DMS153 treated with DMSO at 0.1 percent for 48 hours (cell line): ENCODE measurements around the gene FNIP2.
"Not testable (repeated sequence)": the region's sequence is repeated elsewhere in the genome, so short reads cannot be mapped to it uniquely, and the experiment has no call there.

Experiments
- DNase-seq: peaks from one replicate; lab custom pipeline; 2025; ENCODE audit not compliant: unreplicated experiment; lab: John Stamatoyannopoulos, UW

FNIP2 gene

DNA sequence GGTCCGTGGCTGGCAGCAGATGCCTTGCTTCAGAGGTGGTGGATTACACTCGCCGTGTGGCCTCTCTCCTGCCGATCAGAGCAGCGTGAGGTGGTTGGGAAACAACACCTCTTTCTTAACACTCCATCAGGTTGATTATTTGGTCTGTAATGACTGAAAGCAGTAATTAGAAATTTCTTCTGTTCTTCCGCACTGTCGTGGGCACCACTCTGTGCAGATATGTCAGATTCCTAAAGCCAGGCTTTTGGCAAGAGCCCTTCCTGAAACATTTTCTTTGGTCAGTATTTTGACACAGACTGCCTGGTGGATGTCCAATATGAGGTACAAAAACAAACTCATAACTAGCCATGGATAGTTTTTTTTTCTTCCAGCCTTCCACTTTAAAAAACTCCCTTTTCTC, 100.9 kb downstream of the FNIP2 start:
- DNase-seq = no peak

DNA sequence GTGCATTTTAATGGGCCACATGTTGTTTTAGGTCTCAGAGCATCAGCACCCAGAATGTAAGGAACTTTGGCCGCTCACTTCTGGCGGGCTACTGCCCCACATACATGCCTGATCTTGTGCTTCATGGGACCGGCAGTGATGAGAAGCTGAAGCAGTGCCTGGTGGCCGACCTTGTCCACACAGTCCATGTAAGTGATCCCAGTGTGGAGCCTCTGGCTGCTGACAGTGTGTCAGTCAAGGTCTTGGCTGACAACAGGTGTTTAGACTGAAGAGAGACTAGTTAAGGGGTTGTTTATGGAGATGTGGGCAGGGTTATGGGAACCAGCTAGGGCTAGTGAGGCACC, 101.4 kb downstream of the FNIP2 start:
- no peak for DNase-seq

DNA sequence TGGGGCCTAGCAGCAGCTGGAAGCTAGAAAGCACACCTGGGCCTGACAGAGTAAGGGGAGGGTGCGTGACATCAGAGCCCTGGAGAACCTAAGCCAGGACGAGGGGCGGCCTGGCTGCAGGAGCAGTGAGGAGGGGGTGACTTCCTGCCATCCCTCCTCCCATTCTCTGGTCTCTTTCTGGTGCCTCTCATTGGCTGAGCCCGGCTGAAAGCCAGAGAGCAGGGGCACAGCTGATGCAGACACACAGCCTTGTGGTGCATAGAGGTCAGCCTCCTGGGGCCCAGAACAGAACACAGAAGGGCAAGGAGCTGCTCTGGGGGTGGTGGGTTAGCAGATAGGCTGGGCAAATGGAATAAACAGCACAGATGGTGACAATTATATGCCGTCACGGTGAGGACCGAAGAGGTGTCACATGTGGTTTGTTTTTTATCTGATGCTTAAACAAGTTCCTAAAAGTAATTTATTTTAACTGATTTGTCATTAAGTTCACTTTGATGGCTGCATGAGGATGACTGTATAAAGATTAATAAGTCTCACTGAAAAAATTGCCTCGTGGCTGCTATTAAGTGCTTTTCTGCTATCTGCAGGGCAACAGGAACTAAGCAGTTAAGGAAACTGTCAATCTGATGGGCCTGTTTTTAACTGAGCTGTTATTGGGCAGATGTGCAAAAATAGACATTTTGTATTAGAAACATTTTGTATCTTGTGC, 102.0 kb downstream of the FNIP2 start:
- DNase-seq = no peak

DNA sequence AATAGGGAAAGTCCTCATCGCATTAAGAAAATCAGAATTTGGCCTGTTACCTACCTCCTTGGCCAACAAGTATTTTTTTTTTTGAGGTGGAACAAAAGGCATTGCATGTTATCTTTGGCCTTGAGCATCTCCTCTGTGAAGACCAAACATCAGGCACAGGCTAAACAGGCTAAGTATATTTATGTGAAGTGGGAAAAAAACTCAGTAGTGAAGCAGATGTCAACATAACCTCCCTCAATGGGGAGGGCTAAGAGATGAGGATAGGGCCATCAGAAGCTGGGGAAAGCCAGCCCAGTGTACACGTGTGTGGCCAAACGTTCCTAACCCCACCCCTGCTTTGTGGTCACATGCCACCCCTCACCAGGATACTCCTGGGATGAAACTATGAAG, 102.5 kb downstream of the FNIP2 start:
- DNase-seq = no peak

DNA sequence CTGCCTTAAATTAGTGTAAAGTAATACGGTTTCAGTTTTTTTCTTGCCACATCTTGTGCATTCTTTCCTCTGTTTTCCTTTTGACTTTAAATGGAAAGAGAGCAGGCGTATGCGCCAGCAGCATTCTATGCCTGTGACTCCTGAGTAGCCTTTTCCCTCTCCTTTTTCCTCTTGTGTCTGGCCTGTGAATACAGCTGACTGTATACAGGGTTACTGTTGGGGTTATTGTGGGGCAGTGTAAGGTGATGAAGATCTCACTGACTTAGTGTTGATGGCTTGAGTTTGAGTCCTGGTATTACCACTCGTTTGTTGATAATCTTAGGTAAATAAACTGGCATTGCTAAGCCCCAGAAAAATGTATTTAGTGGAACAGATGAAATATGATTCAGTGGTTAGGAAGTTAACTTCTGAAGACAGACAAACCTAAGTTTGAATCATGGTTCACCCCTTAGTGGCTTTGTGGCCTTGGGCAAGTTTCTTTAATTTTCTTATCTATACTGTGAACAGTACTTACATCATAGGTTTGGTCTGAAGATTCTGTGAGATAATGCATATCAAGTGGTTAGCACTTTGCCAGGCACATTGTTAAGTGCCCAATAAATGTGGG, 105.1 kb downstream of the FNIP2 start:
- no peak for DNase-seq

DNA sequence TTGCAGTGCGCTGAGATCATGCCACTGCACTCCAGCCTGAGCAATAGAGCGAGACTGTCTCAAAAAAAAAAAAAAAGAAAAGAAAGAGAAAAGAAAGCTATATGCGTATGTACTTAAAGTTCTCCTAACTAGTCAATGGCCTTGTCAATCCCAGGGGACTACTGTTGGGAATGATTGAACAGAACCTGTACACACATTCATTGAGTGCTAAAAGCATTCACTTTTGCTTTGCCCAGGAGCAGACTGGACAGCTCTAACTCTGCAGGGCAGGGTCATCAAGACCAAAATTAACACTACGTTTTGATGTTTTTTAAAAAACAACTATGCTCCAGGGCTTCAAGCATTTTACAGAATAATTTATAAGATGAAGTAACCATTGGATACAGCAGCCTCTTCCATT, 106.2 kb downstream of the FNIP2 start:
- no peak for DNase-seq

DNA sequence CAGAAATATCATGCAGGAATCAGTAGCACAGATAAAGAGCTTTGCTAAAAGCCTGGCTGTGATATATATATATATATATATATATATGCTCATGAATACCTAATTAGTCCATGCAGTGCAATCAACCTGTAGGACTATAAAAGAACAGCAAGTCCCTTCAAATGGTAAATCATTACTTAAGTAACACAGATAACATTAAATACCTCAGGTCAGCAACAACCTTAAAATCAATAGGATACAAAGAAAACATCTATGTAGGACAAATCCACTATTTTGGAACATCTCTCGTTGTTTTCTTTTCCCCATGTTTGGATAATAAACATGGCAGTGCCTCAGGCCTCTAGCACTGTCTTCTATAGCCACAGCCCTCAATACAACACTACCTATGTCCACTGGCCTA, 106.6 kb downstream of the FNIP2 start:
- DNase-seq = no peak

DNA sequence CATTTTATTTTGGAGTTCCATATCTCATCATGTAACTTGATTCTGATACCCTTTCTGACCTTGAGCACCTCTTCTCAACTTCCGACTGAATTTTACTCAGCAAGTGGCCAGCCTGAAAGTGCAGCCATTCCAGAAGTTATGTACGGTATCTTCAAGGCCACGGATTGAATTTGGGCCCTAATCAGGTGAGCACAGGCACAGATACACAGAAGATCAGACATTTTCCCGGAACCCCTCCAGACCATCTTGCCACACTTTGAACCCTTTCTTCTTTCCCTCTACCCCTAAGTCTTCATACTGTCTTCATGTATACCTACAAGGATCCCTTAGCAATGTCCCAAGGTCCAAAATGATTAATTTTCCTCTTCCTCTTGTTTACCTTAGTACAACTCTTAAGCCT, 108.2 kb downstream of the FNIP2 start:
- DNase-seq = no peak

DNA sequence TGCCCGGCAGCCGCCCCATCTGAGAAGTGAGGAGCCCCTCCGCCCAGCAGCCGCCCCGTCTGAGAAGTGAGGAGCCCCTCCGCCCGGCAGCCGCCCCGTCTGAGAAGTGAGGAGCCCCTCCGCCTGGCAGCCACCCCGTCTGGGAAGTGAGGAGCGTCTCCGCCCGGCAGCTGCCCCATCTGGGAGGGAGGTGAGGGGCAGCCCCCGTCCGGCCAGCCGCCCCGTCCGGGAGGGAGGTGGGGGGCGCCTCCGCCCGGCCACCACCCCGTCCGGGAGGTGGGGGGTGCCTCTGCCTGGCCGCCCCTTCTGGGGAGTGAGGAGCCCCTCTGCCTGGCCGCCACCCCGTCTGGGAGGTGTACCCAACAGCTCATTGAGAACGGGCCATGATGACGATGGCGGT, 113.3 kb downstream of the FNIP2 start:
- DNase-seq = not testable (repeated sequence)

DNA sequence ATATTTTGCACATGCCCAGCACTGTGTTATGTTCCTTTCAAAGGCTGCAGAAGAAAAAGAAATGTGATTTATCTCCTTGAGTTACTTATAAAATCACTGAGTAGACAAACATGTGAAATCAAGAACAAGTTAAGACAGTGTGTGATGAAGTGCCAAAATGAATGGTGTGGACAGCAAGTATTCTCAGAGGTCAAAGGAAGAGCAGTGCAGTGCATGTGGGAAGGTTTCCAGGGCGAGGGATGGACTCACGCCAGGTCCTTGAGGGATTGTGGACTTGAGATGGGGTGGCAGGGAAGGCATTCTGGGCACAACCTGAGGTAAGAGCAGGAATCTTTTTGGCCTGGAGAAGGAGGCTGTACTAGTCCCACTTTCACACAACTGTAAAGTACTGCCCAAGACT, 115.5 kb downstream of the FNIP2 start:
- no peak for DNase-seq

DNA sequence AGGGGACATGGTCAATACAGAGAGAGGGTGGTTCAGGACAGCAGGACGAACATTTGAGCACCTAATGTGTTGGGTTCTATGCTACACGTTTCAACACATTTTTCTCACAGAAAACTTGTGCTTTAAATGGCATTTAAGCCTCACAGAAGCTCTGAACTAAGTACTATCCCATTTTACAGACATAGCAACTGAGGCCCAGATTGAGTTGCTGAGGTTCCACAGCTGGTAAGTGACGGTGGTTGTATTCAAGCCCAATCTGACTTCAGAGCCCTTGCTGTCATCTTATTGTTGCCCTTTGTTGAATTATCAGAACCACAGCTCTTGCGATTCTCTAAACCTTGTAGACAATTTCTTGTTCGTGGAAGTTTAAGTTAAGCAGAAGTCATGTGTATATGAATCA, 116.7 kb downstream of the FNIP2 start:
- DNase-seq = no peak

DNA sequence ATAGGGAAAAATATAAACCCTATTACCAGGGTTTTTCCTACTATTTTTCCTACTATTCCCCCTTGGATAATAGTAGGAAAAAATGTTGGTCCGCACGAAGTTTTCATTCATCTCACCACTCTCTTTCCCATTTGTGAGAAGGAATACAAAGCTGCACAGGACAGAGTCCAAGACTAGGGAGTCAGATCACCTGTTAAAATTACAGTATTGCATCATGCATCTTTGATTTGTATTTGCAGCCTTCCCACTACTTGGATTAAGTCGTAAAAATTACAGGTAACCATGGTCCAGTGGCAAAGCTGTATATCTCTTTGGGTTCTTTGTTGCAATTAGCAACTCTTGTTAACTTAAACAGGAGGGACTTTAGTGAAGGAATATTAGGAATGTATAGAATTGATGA, 121.5 kb downstream of the FNIP2 start:
- no peak for DNase-seq

DNA sequence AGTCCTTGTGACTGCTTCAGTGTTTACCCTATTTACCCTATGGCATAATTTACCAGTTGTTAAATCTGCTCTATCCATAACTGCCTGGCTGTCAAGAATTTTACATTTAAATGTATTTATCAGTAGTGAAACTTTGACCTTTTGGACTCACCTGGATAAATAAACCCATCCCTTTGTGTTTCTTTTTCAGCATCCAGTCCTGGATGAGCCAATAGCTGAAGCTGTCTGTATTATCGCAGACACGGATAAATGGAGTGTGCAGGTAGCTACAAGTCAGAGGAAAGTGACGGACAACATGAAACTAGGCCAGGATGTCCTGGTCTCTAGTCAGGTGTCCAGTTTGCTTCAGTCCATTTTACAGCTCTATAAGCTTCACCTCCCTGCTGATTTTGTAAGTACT, 122.4 kb downstream of the FNIP2 start:
- DNase-seq = no peak

DNA sequence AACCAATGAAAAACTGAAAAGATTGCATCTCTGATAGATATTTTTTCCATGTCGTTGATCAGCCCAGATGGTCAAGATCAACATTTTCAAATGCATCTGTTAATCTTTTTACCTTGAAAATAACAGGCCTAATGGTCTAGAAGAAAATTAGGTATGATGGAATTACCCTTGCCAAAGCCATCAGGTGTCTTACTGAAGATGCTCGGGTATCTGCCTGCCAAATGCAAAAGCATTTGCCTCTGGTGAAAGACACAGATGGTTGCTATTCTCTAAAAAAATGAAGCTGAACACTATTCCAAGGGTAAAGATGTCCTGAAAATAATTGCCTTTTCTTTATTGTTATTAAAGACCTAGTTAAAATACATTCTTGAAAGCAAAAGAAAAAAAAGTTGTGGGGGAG, 126.0 kb downstream of the FNIP2 start:
- no peak for DNase-seq

DNA sequence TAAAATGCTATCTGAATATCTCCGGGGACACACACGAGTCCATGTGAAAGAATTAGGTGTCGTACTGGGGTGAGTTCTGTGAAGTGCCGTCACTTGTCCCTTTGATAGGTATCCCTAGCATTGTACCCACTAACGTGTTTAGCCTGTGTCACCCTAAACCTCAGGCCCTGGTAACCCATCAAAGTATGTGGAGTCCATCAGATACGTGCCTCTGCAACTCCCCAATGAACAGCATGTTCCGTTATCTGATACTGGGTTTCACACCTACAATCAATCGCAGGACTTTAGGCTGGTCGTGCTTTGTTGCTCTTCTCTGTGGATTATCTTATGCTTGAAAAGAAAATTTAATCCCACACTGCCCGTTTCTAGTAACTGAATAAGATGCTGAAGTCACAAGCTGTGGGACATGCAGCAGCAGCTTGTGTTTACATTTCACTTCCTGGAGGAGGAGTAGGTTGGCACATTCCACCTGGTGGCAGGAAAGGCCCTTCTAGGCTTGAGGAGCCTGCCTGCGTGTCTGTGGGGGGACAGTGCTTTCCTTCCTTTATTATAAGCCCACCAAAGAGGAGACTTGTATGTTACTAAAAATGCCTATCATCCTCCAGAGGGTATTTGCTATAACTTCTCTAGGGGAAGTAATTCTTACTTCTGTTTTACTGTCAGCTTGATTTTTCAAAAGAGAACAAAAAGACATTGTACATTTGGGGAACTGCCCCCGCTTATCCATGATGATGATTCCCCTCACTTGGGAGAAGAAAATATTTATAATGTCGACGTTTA, 127.2 kb downstream of the FNIP2 start:
- DNase-seq = peak; percentile 17

DNA sequence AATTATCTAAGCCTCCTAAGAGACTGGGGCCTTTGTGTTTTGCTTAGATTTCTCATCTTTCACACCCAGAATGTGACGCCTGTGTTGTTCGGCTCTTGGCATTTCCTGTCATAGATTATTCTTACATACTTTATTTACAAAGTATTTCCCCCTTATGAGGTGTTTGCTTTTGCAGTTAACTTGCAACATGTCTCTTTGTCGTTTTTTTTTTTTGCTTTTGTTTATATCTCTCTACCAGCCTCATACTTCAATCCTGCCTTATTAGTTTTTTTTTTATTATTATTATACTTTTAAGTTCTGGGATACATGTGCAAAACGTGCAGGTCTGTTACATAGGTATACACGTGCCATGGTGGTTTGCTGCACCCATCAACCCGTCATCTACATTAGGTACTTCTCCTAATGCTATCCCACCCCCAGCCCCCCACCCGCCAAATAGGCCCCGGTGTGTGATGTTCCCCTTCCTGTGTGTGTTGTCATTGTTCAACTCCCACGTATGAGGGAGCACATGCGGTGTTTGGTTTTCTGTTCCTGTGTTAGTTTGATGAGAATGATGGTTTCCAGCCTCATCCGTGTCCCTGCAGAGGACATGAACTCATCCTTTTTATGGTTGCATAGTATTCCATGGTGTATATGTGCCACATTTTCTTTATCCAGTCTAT, 127.9 kb downstream of the FNIP2 start:
- not testable (repeated sequence) for DNase-seq

DNA sequence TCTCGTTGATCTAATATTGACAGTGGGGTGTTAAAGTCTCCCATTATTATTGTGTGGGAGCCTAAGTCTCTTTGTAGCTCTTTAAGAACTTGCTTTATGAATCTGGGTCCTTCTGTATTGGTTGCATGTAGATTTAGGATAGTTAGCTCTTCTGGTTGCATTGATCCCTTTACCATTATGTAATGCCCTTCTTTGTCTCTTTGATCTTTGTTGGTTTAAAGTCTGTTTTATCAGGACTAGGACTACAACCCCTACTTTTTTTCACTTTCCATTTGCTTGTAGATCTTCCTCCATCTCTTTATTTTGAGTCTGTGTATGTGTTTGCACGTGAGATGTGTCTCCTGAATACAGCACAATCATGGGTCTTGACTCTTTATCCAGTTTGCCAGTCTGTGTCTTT, 131.6 kb downstream of the FNIP2 start:
- not testable (repeated sequence) for DNase-seq

DNA sequence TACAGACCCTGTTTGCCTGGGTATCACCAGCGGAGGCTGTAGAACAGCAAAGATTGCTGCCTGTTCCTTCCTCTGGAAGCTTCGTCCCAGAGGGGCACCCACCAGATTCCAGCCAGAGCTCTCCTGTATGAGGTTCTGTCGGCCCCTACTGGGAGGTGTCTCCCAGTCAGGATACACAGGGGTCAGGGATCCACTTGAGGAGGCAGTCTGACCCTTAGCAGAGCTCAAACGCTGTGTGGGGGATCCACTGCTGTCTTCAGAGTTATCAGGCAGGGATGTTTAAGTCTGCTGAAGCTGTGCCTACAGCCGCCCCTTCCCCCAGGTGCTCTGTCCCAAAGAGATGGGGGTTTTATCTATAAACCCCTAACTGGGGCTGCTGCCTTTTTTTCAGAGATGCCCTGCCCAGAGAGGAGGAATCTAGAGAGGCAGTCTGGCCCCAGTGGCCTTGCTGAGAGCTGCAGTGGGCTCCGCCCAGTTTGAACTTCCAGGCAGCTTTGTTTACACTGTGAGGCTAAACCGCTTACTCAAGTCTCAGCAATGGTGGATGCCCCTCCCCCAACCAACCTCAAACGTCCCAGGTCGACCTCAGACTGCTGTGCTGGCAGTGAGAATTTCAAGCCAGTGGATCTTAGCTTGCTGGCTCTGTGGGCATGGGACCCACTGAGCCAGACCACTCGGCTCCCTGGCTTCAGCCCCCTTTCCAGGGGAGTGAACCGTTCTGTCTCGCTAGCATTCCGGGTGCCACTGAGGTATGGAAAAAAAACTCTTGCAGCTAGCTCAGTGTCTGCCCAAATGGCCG, 133.7 kb downstream of the FNIP2 start:
- not testable (repeated sequence) for DNase-seq

DNA sequence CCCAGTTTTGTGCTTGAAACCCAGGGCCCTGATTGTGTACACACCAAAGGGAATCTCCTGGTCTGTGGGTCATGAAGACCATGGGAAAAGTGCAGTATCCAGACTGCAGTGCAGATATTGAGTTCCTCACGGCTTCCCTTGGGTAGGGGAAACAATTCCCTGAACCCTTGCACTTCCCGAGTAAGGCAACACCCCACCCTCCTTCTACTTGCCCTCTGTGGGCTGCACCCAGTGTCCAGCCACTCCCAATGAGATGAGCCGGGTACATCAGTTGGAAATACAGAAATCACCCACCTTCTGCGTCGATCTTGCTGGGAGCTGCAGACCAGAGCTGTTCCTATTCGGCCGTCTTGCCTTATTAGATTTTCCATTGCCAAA, 134.2 kb downstream of the FNIP2 start:
- no peak for DNase-seq

DNA sequence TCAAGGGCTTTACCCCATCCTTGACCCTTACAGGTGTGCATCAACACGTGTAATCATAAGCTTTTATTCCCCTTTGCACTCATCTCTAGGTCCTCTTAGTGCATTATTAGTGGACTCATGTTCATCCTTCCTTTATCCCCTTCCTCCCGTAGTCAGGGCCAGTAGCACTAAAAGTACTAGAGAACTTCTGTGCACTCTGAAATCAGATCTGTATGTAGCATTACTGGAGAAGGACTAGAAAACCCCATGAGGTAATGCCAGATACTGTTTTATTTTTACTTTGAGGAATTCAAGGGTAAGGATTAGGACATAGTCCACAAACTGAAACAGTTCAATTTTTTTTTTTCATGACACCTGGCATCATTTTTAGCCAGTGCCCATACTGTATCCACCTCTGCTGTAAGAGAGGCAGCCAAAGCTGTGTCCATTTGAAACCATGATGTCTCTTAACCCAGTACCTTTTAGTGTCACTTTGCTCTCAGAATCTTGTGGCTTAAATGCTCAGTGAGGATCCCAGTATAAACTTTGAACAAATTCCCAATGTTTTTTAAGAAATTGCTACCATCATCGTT, 134.7 kb downstream of the FNIP2 start:
- no peak for DNase-seq

DNA sequence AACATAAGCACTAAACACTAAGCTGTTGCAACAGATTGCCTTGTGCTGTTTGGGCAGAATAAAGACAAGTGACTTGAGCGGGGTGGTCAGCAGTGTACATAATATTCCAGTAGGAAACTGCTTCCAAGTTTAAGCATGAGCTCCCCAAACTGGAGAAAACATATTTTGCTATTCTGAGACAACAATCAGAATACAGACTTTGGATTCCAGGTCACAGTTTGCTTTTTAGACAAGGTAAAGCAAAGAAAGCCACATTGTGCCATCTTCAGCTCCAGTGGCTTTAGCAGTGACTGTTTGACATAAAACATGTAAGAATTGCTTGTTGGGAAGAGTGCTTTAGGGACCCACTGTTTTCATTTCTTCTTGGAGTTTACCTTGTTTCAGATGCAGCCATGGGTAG, 136.0 kb downstream of the FNIP2 start:
- no peak for DNase-seq
